HG03460 (cell line): Measurements from ENCODE around the gene PLCXD1.
"Not testable (repeated sequence)": the region's sequence is repeated elsewhere in the genome, so short reads cannot be mapped to it uniquely, and the experiment has no call there.

ENCODE experiments used
- ATAC-seq: cut with Tn5 transposase; IDR thresholded peaks from one replicate; pipeline ENCODE4 v1.9.1; 2021; ENCODE audit not compliant: unreplicated experiment

Gene PLCXD1

GRCh38 chrX:349702-350101 is 68.5 kb downstream of the PLCXD1 start:
- ATAC-seq = no peak

GRCh38 chrX:350148-350533 is 69.0 kb downstream of the PLCXD1 start:
- no peak for ATAC-seq

GRCh38 chrX:350534-351323 is 69.5 kb downstream of the PLCXD1 start:
- no peak for ATAC-seq

GRCh38 chrX:351324-351641 is 70.1 kb downstream of the PLCXD1 start:
- not testable (repeated sequence) for ATAC-seq

GRCh38 chrX:351736-352135 is 70.6 kb downstream of the PLCXD1 start:
- no peak for ATAC-seq

- no peak for ATAC-seq
Observed at GRCh38 chrX:352181-352580, 71.0 kb downstream of the PLCXD1 start.

GRCh38 chrX:352582-353314 is 71.6 kb downstream of the PLCXD1 start:
- ATAC-seq = no peak
